NCI-H128 (cell line): ENCODE data around the gene DPF3.

Source experiments
- DNase-seq: peaks from one replicate; lab custom pipeline; 2025; ENCODE audit not compliant: unreplicated experiment; lab: John Stamatoyannopoulos, UW

Gene DPF3

GRCh38 chr14:72574715-72575114 lies 319.2 kb downstream of the DPF3 start:
- no peak for DNase-seq

- no peak for DNase-seq
These were observed 320.0 kb downstream of the DPF3 start for GRCh38 chr14:72573725-72574417.
